GM23248 (cell line): Measurements from ENCODE around the gene ANKRD11. TPM values are rescaled to one million over a fixed set of nuclear protein-coding genes. Genes with fewer than 3 reads are reported as not detected.

Source experiments
- DNase-seq: peaks from one replicate; pipeline ENCODE4 v3.0.0-alpha.2; 2015
- H2AFZ ChIP-seq: fragments of 200-600 bp; sonication (generic); 2 replicates; pipeline ENCODE4 v1.6.1; 2016; ENCODE audit warnings: antibody characterized with exemption
- H3F3A ChIP-seq: fragments of 200-600 bp; sonication (generic); 2 replicates; pipeline ENCODE4 v1.6.1; 2016; ENCODE audit warnings: mild to moderate bottlenecking, antibody characterized with exemption, mixed run types; ENCODE audit not compliant: insufficient read depth
- H3K27ac ChIP-seq: fragments of 200-600 bp; sonication (generic); 2 replicates; pipeline ENCODE4 v1.5.1; 2016; ENCODE audit warnings: mild to moderate bottlenecking
- H3K27me3 ChIP-seq: fragments of 200-600 bp; sonication (generic); replicated peaks from 2 replicates; pipeline ENCODE4 v1.6.1; 2016; ENCODE audit warnings: mild to moderate bottlenecking; ENCODE audit not compliant: insufficient read depth
- H3K36me3 ChIP-seq: fragments of 200-600 bp; sonication (generic); 2 replicates; pipeline ENCODE4 v1.6.1; 2016; ENCODE audit warnings: low read depth, mild to moderate bottlenecking
- H3K4me1 ChIP-seq: fragments of 200-600 bp; sonication (generic); 2 replicates; pipeline ENCODE4 v1.6.1; 2016; ENCODE audit warnings: mild to moderate bottlenecking; ENCODE audit not compliant: insufficient read depth
- H3K4me2 ChIP-seq: fragments of 200-600 bp; sonication (generic); one replicate; pipeline ENCODE4 v1.6.1; 2016; ENCODE audit warnings: mild to moderate bottlenecking; ENCODE audit not compliant: unreplicated experiment
- H3K4me3 ChIP-seq: fragments of 200-600 bp; sonication (generic); 2 replicates; pipeline ENCODE4 v1.5.1; 2016; ENCODE audit warnings: mild to moderate bottlenecking
- H3K79me2 ChIP-seq: fragments of 200-600 bp; sonication (generic); 2 replicates; pipeline ENCODE4 v1.6.1; 2016; ENCODE audit warnings: mild to moderate bottlenecking; ENCODE audit not compliant: insufficient read depth
- H3K9ac ChIP-seq: fragments of 200-600 bp; sonication (generic); 2 replicates; pipeline ENCODE4 v1.6.1; 2016; ENCODE audit warnings: mild to moderate bottlenecking
- H3K9me2 ChIP-seq: fragments of 200-600 bp; sonication (generic); 2 replicates; pipeline ENCODE4 v1.6.1; 2016; ENCODE audit warnings: mixed run types, mild to moderate bottlenecking, moderate library complexity; ENCODE audit not compliant: insufficient read depth
- H3K9me3 ChIP-seq: fragments of 200-600 bp; sonication (generic); one replicate; pipeline ENCODE4 v1.6.1; 2017; ENCODE audit warnings: low read depth
- H4K20me1 ChIP-seq: fragments of 200-600 bp; sonication (generic); 2 replicates; pipeline ENCODE4 v1.6.0; 2016; ENCODE audit not compliant: insufficient read depth
- EZH2 ChIP-seq: fragments of 200-600 bp; sonication (generic); IDR thresholded peaks from 2 replicates; pipeline ENCODE4 v1.6.1; 2018; ENCODE audit warnings: antibody characterized with exemption, mild to moderate bottlenecking; ENCODE audit not compliant: insufficient read depth, poor library complexity, severe bottlenecking
- EZH2phosphoT487 ChIP-seq: fragments of 200-600 bp; sonication (generic); IDR thresholded peaks from 2 replicates; pipeline ENCODE4 v1.6.1; 2018; ENCODE audit warnings: antibody characterized with exemption, moderate library complexity, mild to moderate bottlenecking, low read depth; ENCODE audit not compliant: insufficient read depth
- WGBS, 2 experiments: methylation state at CpG; one replicate each; pipeline ENCODE4 v1.1.6; 2015 to 2017; ENCODE audit warnings: low lambda C conversion rate in 2 of 2, low coverage in 1 of 2; ENCODE audit errors: missing lambda C conversion rate in 2 of 2; 5-methylcytosine and 5-hydroxymethylcytosine counted together
- in situ Hi-C: fragments of 300-500 bp; cut with MboI; formaldehyde crosslinking; loops from 2 replicates; pipeline ENCODE4 v1.15.0; 2020
- polyA plus RNA-seq: library from polyadenylated mRNA; unstranded; fragments of >200 nt; fragmentation: Nextera tagmentation; extraction: Ambion mirVana; gene quantifications from 2 replicates; pipeline ENCODE4 v1.2.1, GENCODE V29; 2016
- total RNA-seq: library from RNA; depleted of rRNA; stranded (reverse); fragments of >200 nt; shearing (Covaris generic); gene quantifications from 2 replicates; pipeline ENCODE4 v1.2.3, GENCODE V29; 2014

Gene ANKRD11
- total and polyA plus RNA-seq, 2 experiments from 2014 or later: 39.3 to 84.7 TPM

DNA sequence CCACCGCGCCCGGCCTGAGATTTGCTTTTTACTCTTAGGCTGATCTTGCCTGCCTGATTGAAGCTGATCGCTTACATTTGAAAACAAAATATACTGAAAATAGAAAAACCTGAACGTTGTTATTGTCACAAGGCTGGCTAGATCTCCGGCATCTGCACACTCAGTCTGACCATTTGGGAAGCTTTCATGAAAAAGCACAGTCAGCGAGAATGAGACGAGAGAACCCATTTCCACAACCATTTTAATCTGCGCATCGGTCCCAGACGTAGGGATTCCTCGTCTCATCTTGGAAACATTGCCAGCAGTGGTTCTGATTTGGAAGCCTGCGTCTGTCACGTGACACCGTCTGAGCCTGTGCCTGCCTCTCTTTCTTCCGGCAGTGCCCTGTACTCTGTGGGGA is 38.7 kb upstream of the ANKRD11 start:
- no peak overlapping the region for H2AFZ ChIP-seq
- H3K36me3 ChIP-seq: peaks cover 51% of the 10 kb centered on the region
- in situ Hi-C loops: no loop called here

DNA sequence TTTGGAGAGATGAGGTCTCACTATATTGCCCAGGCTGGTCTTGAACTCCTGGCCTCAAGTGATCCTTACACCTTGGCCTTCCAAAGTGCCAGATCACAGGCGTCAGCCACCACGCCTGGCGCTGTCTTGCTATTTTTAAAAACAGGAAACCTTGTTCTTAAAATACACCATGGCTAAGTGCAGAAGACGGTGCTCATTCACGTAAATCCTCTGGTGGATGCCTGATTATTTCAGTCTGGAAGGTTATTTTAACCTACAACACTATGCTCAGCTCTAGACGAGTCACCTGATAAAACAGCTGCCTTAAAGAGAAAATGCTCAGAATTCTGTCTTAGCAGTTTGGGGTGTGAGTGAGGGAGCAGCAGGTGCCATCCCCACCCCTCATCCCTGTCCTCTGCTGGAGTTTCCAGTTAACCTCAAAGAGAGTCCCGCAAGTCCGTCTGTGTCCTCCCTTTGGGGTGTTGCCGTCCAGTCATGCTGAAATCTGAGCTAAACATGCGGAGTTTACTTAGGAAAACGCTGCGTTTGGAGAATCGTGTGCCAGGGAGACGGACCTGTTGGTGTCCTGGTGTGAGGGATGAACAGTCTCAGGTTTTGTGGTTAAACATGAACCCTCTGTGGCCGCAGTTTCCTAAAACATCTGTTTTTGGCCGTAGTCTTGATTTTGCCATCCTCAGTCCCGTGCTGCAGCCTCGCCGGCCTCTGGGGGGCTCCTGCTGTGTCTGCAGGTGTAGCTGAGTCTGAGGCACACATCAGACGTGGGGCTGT is 35.0 kb upstream of the ANKRD11 start:
- no peak overlapping the region for H3K4me2 ChIP-seq
- H3K36me3 ChIP-seq: peaks cover 42% of the 10 kb centered on the region
- no peaks in the 10 kb centered on the region for H3K9me2 ChIP-seq
- DNase-seq: no peak
- H3K27ac ChIP-seq: no peak overlapping the region
- no peak for TF ChIP-seq EZH2phosphoT487
- TF ChIP-seq EZH2: no peak
- 90 to 91% methylated on average over 20 of the region's 20 CpGs for WGBS, 2 experiments
- no peak overlapping the region for H3K9ac ChIP-seq
- H3K9me3 ChIP-seq: no peaks in the 10 kb centered on the region
- in situ Hi-C loops: no loop called here
- H4K20me1 ChIP-seq: no peaks in the 10 kb centered on the region
- no peaks in the 10 kb centered on the region for H3K27me3 ChIP-seq
- no peaks in the 10 kb centered on the region for H3K4me1 ChIP-seq
- H3K79me2 ChIP-seq: peaks cover 51% of the 10 kb centered on the region
- no peak overlapping the region for H3K4me3 ChIP-seq
- H2AFZ ChIP-seq: no peak overlapping the region
- no peaks in the 10 kb centered on the region for H3F3A ChIP-seq

More for the DNA sequence above, 38.7 kb upstream of the ANKRD11 start:
- H3K27me3 ChIP-seq: no peaks in the 10 kb centered on the region
- H3K4me3 ChIP-seq: no peak overlapping the region
- H4K20me1 ChIP-seq: no peaks in the 10 kb centered on the region
- H3K4me2 ChIP-seq: no peak overlapping the region
- no peaks in the 10 kb centered on the region for H3K4me1 ChIP-seq
- 89 to 91% methylated on average over 16 of the region's 16 CpGs for WGBS, 2 experiments
- no peaks in the 10 kb centered on the region for H3F3A ChIP-seq
- H3K9me3 ChIP-seq: no peaks in the 10 kb centered on the region
- H3K9ac ChIP-seq: no peak overlapping the region
- H3K27ac ChIP-seq: no peak overlapping the region
- no peak for DNase-seq
- H3K9me2 ChIP-seq: no peaks in the 10 kb centered on the region
- TF ChIP-seq EZH2: no peak
- TF ChIP-seq EZH2phosphoT487: no peak
- peaks cover 21% of the 10 kb centered on the region; the same call in 1 of the 2 replicates for H3K79me2 ChIP-seq

DNA sequence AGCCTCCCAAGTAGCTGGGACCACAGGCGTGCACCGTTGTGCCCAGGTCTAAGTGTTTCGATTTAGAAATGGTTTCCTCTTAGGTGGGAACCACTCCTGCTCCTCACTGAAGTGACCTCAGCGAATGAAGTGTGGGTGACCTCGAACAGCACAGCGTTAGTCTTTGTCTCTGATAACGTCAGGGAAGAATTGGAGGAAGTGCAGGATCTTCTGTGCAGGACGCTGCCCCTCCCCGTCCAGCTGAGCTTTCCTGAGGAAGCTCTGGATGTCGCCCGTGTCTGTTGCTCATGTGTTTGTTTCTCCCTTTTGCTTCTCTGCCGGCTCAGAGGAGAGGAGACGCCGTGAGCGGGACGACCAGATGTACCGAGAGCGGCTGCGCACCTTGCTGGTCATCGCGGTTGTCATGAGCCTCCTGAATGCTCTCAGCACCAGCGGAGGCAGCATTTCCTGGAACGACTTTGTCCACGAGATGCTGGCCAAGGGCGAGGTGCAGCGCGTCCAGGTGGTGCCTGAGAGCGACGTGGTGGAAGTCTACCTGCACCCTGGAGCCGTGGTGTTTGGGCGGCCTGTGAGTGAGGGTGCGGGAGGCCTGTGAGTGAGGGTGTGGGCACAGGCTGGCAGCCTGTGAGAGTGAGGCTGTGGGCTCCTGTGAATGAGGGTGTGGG is 33.5 kb upstream of the ANKRD11 start:
- H4K20me1 ChIP-seq: no peaks in the 10 kb centered on the region
- H3K79me2 ChIP-seq: peaks cover 61% of the 10 kb centered on the region
- no peaks in the 10 kb centered on the region for H3K4me1 ChIP-seq
- H3K36me3 ChIP-seq: peaks cover 33% of the 10 kb centered on the region
- 94 to 95% methylated on average over 32 of the region's 32 CpGs for WGBS, 2 experiments
- no peaks in the 10 kb centered on the region for H3K27me3 ChIP-seq
- no peak overlapping the region for H3K4me2 ChIP-seq
- no peak overlapping the region for H3K27ac ChIP-seq
- TF ChIP-seq EZH2: no peak
- no peak for TF ChIP-seq EZH2phosphoT487
- no peak overlapping the region for H3K9ac ChIP-seq
- H2AFZ ChIP-seq: no peak overlapping the region
- no peak overlapping the region for H3K4me3 ChIP-seq
- H3K9me3 ChIP-seq: no peaks in the 10 kb centered on the region
- in situ Hi-C loops: no loop called here
- no peaks in the 10 kb centered on the region for H3K9me2 ChIP-seq
- no peak for DNase-seq
- H3F3A ChIP-seq: no peaks in the 10 kb centered on the region

DNA sequence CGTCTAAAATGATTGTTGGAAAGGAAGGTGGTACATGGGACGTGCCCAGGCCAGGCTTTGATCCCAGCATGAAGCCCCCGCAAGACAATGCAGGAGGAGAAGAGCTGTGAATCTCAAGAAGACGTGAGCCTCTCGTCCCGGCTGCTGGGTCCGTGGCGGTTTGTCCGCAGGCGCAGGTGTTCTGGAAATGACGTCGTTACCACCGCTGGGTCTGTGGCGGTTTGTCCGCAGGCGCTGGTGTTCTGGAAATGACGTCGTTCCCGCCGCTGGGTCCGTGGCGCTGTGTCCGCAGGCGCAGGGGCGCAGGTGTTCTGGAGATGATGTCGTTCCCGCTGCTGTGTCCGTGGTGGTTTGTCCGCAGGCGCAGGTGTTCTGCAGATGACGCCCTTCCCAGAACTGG is 31.9 kb upstream of the ANKRD11 start:
- Histone ChIP-seq H3K9ac (no peak overlapping the region), H3K36me3 (peaks cover 40% of the 10 kb centered on the region), H4K20me1 (no peaks in the 10 kb centered on the region), H3F3A (no peaks in the 10 kb centered on the region), H3K79me2 (peaks cover 71% of the 10 kb centered on the region), H3K4me2 (no peak overlapping the region), H3K4me3 (no peak overlapping the region), H3K9me2 (no peaks in the 10 kb centered on the region), H3K9me3 (no peaks in the 10 kb centered on the region), H3K4me1 (no peaks in the 10 kb centered on the region), H3K27ac (no peak overlapping the region), H2AFZ (no peak overlapping the region), H3K27me3 (no peaks in the 10 kb centered on the region)
- no peak for DNase-seq
- WGBS, 2 experiments: 92 to 93% methylated on average over 29 to 31 of the region's 31 CpGs
- in situ Hi-C loops: no loop called here
- no peak for TF ChIP-seq EZH2
- no peak for TF ChIP-seq EZH2phosphoT487
